ENCODE data around the gene ACTMAP.
"Not testable (repeated sequence)": the region's sequence is repeated elsewhere in the genome, so short reads cannot be mapped to it uniquely, and the experiment has no call there.

The ACTMAP gene

GRCh38 chr19:40742477-40742876 lies 7.8 kb downstream of the ACTMAP start:
- DNase-seq, result no peak

GRCh38 chr19:40741527-40742390 lies 8.5 kb downstream of the ACTMAP start:
- no peak for DNase-seq

- no peak for DNase-seq
Measured at GRCh38 chr19:40740747-40741146, 9.5 kb downstream of the ACTMAP start.

- no peak for DNase-seq
Measured at GRCh38 chr19:40739871-40740703, 10.2 kb downstream of the ACTMAP start.

- no peak for DNase-seq
Measured at GRCh38 chr19:40739030-40739839, 11.0 kb downstream of the ACTMAP start.

GRCh38 chr19:40737102-40737644 lies 13.1 kb downstream of the ACTMAP start:
- DNase-seq, result no peak

- DNase-seq, result no peak
Measured at GRCh38 chr19:40736661-40737060, 13.6 kb downstream of the ACTMAP start.

DNA sequence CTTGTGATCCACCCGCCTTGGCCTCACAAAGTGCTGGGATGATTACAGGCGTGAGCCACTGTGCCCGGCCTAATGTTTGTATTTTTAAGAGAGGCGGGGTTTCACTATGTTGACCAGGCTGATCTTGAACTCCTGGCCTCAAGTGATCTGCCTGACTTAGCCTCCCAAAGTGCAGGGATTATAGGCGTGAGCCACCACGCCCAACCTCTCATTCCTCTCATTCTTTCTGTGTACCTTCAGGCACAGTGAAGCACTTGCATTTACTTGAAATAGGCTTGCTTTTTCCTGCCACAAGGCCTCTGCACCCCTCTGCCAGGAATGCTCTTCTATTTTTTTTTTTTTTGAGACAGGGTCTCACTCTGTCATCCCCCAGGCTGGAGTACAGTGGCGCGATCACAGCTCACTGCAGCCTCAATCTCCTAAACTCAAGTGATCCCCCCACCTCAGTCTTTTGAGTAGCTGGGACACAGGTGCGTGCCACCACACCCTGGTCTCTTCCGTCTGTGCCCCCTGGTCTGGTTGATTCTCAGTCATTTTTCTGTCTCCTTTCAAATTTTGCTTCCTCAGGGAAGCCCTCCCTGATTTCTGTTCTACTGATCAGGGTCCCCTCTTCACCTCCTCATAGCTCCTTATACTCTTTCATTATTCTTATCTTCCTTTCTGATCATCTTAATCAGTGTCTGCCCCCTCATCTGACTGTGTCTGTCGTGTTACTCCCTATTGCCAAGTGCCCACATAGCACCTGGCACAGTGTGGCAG lies 15.1 kb downstream of the ACTMAP start:
- no peak for DNase-seq

DNA sequence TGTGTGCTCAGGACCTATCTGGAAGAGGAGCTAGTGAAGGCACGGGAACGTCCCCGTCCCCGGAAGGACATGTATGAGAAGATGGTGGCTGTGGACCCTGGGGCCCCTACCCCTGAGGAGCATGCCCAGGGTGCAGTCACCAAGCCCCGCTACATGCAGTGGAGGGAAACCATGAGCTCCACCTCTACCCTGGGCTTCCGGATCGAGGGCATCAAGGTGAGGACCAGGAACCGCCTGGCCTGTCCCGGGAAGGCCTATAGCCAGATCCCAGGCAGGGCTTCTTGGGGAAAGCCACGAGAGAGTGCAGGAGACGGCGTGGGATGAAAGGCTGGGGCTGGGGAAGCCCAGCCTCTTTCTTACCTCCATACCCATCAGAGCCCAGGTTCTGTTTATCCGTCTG lies 17.1 kb downstream of the ACTMAP start:
- no peak for DNase-seq

DNA sequence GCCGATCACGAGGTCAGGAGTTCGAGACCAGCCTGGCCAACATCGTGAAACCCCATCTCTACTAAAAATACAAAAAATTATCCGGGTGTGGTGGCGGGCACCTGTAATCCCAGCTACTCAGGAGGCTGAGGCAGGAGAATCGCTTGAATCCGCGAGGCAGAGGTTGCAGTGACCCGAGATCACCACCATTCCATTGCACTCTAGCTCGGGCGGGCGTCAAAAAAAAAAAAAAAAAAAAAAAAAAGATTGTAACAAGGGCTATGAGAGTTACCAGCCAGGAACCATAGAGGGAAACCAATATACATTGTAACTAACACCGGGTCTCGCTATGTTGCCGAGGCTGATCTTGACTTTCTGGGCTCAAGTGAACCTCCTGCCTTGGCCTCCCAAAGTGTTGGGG lies 18.0 kb downstream of the ACTMAP start:
- not testable (repeated sequence) for DNase-seq

- not testable (repeated sequence) for DNase-seq
Measured at GRCh38 chr19:40730065-40730464, 20.2 kb downstream of the ACTMAP start.

DNA sequence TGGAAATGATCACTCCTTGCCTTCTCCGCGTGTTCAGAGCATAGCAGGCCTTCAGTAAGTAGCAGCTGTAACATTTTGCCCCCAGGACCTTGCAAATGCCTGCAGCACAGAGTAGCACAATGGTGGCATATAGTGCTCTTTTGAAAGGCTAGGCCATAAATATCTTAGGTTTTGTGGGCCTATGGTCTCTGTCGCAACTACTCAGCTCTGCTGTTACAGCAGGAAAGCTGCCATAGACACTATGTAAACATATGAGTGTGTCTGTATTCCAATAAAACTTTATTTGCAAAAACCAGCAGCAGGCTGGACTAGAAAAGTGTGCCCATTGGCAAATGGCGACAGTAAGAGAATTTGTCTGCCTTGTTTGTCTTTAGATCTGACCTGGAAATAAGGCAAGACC lies 24.0 kb downstream of the ACTMAP start:
- DNase-seq, result no peak

- DNase-seq, result no peak
Measured at GRCh38 chr19:40724855-40725254, 25.4 kb downstream of the ACTMAP start.

GRCh38 chr19:40724315-40724714 lies 26.0 kb downstream of the ACTMAP start:
- no peak for DNase-seq

DNA sequence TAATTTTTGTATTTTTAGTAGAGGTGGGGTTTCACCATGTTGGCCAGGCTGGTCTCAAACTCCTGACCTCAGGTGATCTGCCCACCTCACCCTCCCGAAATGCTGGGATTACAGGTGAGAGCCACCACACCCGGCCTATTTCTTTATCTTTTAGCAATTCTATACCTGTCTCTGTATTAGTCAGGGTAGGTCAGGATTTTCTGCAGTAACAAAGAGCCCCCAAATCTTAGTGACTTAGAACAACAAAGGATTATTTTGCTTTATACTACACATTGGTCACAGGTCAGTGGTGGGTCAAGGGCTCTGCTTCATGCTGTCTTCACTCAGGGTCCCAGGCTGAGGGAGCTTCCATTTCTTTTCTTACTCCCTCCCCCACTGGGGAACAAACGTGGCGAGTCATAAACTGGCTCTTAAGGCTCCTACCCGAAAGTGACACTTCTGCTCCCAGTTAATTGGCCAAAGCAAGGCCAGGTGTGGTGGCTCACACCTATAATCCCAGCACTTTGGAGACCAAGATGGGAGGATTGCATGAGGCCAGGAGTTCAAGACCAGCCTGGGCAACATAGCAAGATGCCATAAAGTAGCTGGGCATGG lies 26.5 kb downstream of the ACTMAP start:
- DNase-seq, result no peak

- no peak for DNase-seq
Measured at GRCh38 chr19:40721936-40722661, 28.2 kb downstream of the ACTMAP start.

GRCh38 chr19:40721140-40721486 lies 29.2 kb downstream of the ACTMAP start:
- no peak for DNase-seq

GRCh38 chr19:40719414-40719894 lies 30.8 kb downstream of the ACTMAP start:
- no peak for DNase-seq

GRCh38 chr19:40718774-40719391 lies 31.4 kb downstream of the ACTMAP start:
- DNase-seq, result no peak

All from NCI-H1694 treated with DMSO at 0.1 percent for 48 hours (cell line).